Measurements from ENCODE around the gene MTMR4.
"Not testable (repeated sequence)": the region's sequence is repeated elsewhere in the genome, so short reads cannot be mapped to it uniquely, and the experiment has no call there.

The MTMR4 gene

DNA sequence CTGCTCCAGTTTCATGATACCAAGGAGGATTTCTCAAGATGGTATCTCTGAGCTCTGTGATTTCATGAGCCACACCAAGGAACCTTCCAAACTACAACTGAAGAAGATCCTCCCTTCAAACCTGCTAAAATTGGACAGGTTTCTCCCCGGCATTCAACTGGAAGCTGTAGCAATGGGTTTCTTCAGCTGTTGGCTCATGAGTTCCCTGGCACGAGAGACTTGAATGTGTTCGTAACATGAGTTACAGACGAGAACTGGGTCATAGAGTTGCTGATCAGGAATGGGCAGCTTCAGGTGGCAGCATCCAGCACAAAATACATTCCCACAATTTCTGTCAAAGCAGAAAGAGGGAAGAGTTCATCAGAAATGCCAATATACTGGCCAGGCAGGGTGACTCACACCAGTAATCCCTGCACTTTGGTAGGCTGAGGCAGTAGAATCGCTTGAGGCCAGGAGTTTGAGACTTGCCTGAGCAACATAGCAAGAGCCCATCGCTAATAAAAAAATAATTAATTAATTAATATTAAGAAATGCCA lies 22.9 kb downstream of the MTMR4 start:
- peaks cover 59% of the 10 kb centered on the region for H3K36me3 ChIP-seq (ENCODE audit: insufficient read depth, low read length)
- H3K9ac ChIP-seq (ENCODE audit: low read depth, low read length), result no peak overlapping the region
- H3K9me3 ChIP-seq (replicated peaks; ENCODE audit: low read length), result no peaks in the 10 kb centered on the region
- H3K4me1 ChIP-seq (ENCODE audit: control insufficient read depth, insufficient read depth, low read length), result no peaks in the 10 kb centered on the region
- no peak overlapping the region for H3K4me3 ChIP-seq (ENCODE audit: low read length)
- no peak overlapping the region for H3K4me2 ChIP-seq (ENCODE audit: low read length)
- no peaks in the 10 kb centered on the region for H3K27me3 ChIP-seq (ENCODE audit: control insufficient read depth, insufficient read depth, low read length)

- Histone ChIP-seq H3K9ac (ENCODE audit: low read depth, low read length) (no peak overlapping the region), H3K36me3 (ENCODE audit: insufficient read depth, low read length) (peaks cover 37% of the 10 kb centered on the region), H3K4me1 (ENCODE audit: control insufficient read depth, insufficient read depth, low read length) (no peaks in the 10 kb centered on the region), H3K4me2 (ENCODE audit: low read length) (no peak overlapping the region), H3K27me3 (ENCODE audit: control insufficient read depth, insufficient read depth, low read length) (no peaks in the 10 kb centered on the region), H3K4me3 (ENCODE audit: low read length) (no peak overlapping the region), H3K9me3 (replicated peaks; ENCODE audit: low read length) (no peaks in the 10 kb centered on the region)
Observed at GRCh38 chr17:58488428-58488890, 26.0 kb downstream of the MTMR4 start.

- H3K4me1 ChIP-seq (ENCODE audit: control insufficient read depth, insufficient read depth, low read length), result no peaks in the 10 kb centered on the region
- peaks cover 31% of the 10 kb centered on the region for H3K36me3 ChIP-seq (ENCODE audit: insufficient read depth, low read length)
- no peaks in the 10 kb centered on the region for H3K27me3 ChIP-seq (ENCODE audit: control insufficient read depth, insufficient read depth, low read length)
- H3K9me3 ChIP-seq (replicated peaks; ENCODE audit: low read length), result no peaks in the 10 kb centered on the region
- H3K4me3 ChIP-seq (ENCODE audit: low read length), result no peak within 1 kb of the TSS
- no peak within 1 kb of the TSS for H3K9ac ChIP-seq (ENCODE audit: low read depth, low read length)
- H3K4me2 ChIP-seq (ENCODE audit: low read length), result no peak within 1 kb of the TSS
Observed at GRCh38 chr17:58487589-58488427, 26.6 kb downstream of the MTMR4 start, which contains the start of gene HSF5. HSF5 (minus strand) TSS chr17:58488408; CDS start chr17:58488274, 134 bp downstream.

DNA sequence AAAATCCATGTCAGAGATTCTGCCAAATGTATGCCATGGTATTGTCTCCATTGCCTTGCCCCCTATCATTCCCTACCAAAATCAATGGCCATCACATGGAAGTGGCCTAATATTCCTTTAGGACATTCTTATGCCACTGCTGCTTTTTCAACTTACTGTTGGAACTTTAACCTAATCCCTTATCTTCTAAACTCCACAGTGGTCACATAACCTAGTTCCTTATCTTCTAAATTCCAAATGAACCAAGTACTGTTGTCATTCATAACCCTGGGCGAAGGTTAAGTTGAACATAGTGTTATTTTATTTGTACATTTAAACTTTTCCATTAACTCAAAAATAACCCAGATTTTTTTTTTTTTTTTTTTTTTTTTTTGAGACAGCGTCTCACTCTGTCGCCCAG lies 29.8 kb downstream of the MTMR4 start:
- Histone ChIP-seq H3K4me3 (ENCODE audit: low read length) (no peak overlapping the region), H3K9me3 (replicated peaks; ENCODE audit: low read length) (no peaks in the 10 kb centered on the region), H3K9ac (ENCODE audit: low read depth, low read length) (no peak overlapping the region), H3K4me1 (ENCODE audit: control insufficient read depth, insufficient read depth, low read length) (no peaks in the 10 kb centered on the region), H3K27me3 (ENCODE audit: control insufficient read depth, insufficient read depth, low read length) (no peaks in the 10 kb centered on the region), H3K36me3 (ENCODE audit: insufficient read depth, low read length) (peaks cover 4% of the 10 kb centered on the region), H3K4me2 (ENCODE audit: low read length) (no peak overlapping the region)

GRCh38 chr17:58481798-58482197 lies 32.6 kb downstream of the MTMR4 start:
- not testable (repeated sequence) for H3K9ac ChIP-seq (ENCODE audit: low read depth, low read length); H3K4me1 ChIP-seq (ENCODE audit: control insufficient read depth, insufficient read depth, low read length); H3K36me3 ChIP-seq (ENCODE audit: insufficient read depth, low read length); H3K9me3 ChIP-seq (replicated peaks; ENCODE audit: low read length); H3K4me2 ChIP-seq (ENCODE audit: low read length); H3K27me3 ChIP-seq (ENCODE audit: control insufficient read depth, insufficient read depth, low read length); H3K4me3 ChIP-seq (ENCODE audit: low read length)

DNA sequence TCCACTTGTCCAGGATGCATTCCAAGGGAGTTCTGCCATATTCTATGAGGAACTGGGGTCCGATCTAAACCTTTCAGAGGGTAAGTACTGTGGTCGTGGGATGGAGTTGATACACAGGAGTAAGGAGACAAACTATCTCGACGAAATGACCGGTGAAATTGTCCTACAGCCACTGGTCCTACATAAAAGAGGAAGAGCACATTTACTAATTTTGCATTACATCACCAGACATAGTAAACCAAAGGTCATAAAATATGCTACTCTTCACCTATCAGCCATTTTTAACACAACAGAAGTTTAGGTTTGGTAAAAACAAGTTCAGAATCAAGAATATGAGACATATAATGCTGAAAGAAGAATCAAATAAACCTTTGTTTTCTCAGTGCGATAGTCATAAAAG lies 34.3 kb downstream of the MTMR4 start:
- H3K36me3 ChIP-seq (ENCODE audit: insufficient read depth, low read length), result no peaks in the 10 kb centered on the region
- no peak overlapping the region for H3K4me2 ChIP-seq (ENCODE audit: low read length)
- no peak overlapping the region for H3K4me3 ChIP-seq (ENCODE audit: low read length)
- peaks cover 6% of the 10 kb centered on the region for H3K27me3 ChIP-seq (ENCODE audit: control insufficient read depth, insufficient read depth, low read length)
- H3K4me1 ChIP-seq (ENCODE audit: control insufficient read depth, insufficient read depth, low read length), result no peaks in the 10 kb centered on the region
- H3K9ac ChIP-seq (ENCODE audit: low read depth, low read length), result no peak overlapping the region
- H3K9me3 ChIP-seq (replicated peaks; ENCODE audit: low read length), result no peaks in the 10 kb centered on the region

DNA sequence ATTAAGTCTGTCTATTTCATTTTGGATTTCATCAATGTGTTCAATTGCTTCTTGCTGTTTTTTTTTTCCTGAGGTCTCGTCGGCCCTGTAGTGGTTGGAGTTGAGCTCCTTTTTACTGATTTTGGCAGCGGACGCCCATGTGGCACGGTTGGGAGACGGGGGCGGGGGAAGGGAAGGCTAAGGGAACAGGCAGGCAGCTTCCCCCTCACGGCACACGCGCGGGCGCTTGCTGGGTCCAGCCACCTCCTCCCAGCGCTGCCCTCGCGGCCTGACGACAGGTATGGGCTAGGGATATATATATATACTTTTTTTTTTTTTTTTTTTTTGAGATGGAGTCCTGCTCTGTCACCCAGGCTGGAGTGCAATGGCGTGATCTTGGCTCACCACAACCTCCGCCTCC lies 37.6 kb downstream of the MTMR4 start:
- Histone ChIP-seq H3K4me2 (ENCODE audit: low read length) (no peak overlapping the region), H3K4me3 (ENCODE audit: low read length) (no peak overlapping the region), H3K9ac (ENCODE audit: low read depth, low read length) (no peak overlapping the region), H3K9me3 (replicated peaks; ENCODE audit: low read length) (no peaks in the 10 kb centered on the region), H3K27me3 (ENCODE audit: control insufficient read depth, insufficient read depth, low read length) (peaks cover 6% of the 10 kb centered on the region), H3K36me3 (ENCODE audit: insufficient read depth, low read length) (no peaks in the 10 kb centered on the region), H3K4me1 (ENCODE audit: control insufficient read depth, insufficient read depth, low read length) (no peaks in the 10 kb centered on the region)

GRCh38 chr17:58475985-58476384 lies 38.5 kb downstream of the MTMR4 start:
- Histone ChIP-seq H3K9ac (ENCODE audit: low read depth, low read length) (no peak overlapping the region), H3K9me3 (replicated peaks; ENCODE audit: low read length) (no peaks in the 10 kb centered on the region), H3K4me3 (ENCODE audit: low read length) (no peak overlapping the region), H3K27me3 (ENCODE audit: control insufficient read depth, insufficient read depth, low read length) (peaks cover 6% of the 10 kb centered on the region), H3K4me1 (ENCODE audit: control insufficient read depth, insufficient read depth, low read length) (no peaks in the 10 kb centered on the region), H3K36me3 (ENCODE audit: insufficient read depth, low read length) (no peaks in the 10 kb centered on the region), H3K4me2 (ENCODE audit: low read length) (no peak overlapping the region)

DNA sequence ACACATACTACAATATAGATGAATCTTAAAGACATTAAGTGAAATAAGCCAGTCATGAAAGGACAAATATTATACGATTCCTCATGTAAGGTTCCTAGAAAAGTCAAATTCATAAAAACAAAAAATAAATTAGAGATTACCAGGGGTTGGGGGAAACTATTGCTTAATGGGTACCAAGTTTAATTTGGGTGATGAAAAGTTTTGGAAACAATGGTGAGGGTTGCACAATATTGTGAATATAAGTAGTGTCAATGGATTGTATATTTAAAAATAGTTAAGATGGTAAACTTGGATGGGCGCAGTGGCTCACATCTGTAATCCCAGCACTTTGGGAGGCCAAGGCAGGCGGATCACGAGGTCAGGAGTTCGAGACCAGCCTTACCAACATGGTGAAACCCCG lies 44.1 kb downstream of the MTMR4 start:
- no peak overlapping the region for H3K4me3 ChIP-seq (ENCODE audit: low read length)
- H3K4me2 ChIP-seq (ENCODE audit: low read length), result no peak overlapping the region
- no peak overlapping the region for H3K9ac ChIP-seq (ENCODE audit: low read depth, low read length)
- no peaks in the 10 kb centered on the region for H3K9me3 ChIP-seq (replicated peaks; ENCODE audit: low read length)
- H3K4me1 ChIP-seq (ENCODE audit: control insufficient read depth, insufficient read depth, low read length), result no peaks in the 10 kb centered on the region
- H3K27me3 ChIP-seq (ENCODE audit: control insufficient read depth, insufficient read depth, low read length), result peaks cover 22% of the 10 kb centered on the region
- no peaks in the 10 kb centered on the region for H3K36me3 ChIP-seq (ENCODE audit: insufficient read depth, low read length)

- H3K4me1 ChIP-seq (ENCODE audit: control insufficient read depth, insufficient read depth, low read length), result no peaks in the 10 kb centered on the region
- no peak overlapping the region for H3K4me2 ChIP-seq (ENCODE audit: low read length)
- H3K4me3 ChIP-seq (ENCODE audit: low read length), result no peak overlapping the region
- no peaks in the 10 kb centered on the region for H3K9me3 ChIP-seq (replicated peaks; ENCODE audit: low read length)
- H3K9ac ChIP-seq (ENCODE audit: low read depth, low read length), result no peak overlapping the region
- no peaks in the 10 kb centered on the region for H3K36me3 ChIP-seq (ENCODE audit: insufficient read depth, low read length)
- peaks cover 26% of the 10 kb centered on the region for H3K27me3 ChIP-seq (ENCODE audit: control insufficient read depth, insufficient read depth, low read length)
Observed at GRCh38 chr17:58468944-58469343, 45.5 kb downstream of the MTMR4 start.

GRCh38 chr17:58455491-58455890 lies 58.9 kb downstream of the MTMR4 start:
- Histone ChIP-seq H3K9ac (ENCODE audit: low read depth, low read length) (no peak overlapping the region), H3K27me3 (ENCODE audit: control insufficient read depth, insufficient read depth, low read length) (no peaks in the 10 kb centered on the region), H3K4me3 (ENCODE audit: low read length) (no peak overlapping the region), H3K4me1 (ENCODE audit: control insufficient read depth, insufficient read depth, low read length) (no peaks in the 10 kb centered on the region), H3K9me3 (replicated peaks; ENCODE audit: low read length) (no peaks in the 10 kb centered on the region), H3K4me2 (ENCODE audit: low read length) (no peak overlapping the region), H3K36me3 (ENCODE audit: insufficient read depth, low read length) (no peaks in the 10 kb centered on the region)

- Histone ChIP-seq H3K36me3 (ENCODE audit: insufficient read depth, low read length) (no peaks in the 10 kb centered on the region), H3K4me3 (ENCODE audit: low read length) (no peak overlapping the region), H3K9ac (ENCODE audit: low read depth, low read length) (no peak overlapping the region), H3K4me1 (ENCODE audit: control insufficient read depth, insufficient read depth, low read length) (no peaks in the 10 kb centered on the region), H3K27me3 (ENCODE audit: control insufficient read depth, insufficient read depth, low read length) (no peaks in the 10 kb centered on the region), H3K9me3 (replicated peaks; ENCODE audit: low read length) (no peaks in the 10 kb centered on the region), H3K4me2 (ENCODE audit: low read length) (no peak overlapping the region)
Observed at GRCh38 chr17:58452738-58453137, 61.7 kb downstream of the MTMR4 start.

All from skeletal muscle satellite cell (primary cell).